Peyer's patch (tissue), 4 donors: Measurements from ENCODE around the gene SMARCD3.

ENCODE experiments used
- CTCF ChIP-seq, 6 experiments: fragments of 450-650 bp in 4 of 6; fragments of 200-600 bp in 2 of 6; sonication (generic) in 1 of 6; IDR thresholded peaks; one replicate each; pipeline ENCODE4 v1.5.1; 2017 to 2019; ENCODE audit warnings: antibody characterized with exemption in 6 of 6, mild to moderate bottlenecking in 3 of 6, moderate library complexity in 1 of 6
- POLR2A ChIP-seq, 2 donors: fragments of 450-650 bp; IDR thresholded peaks; one replicate each; pipeline ENCODE4 v1.5.1; 2017; ENCODE audit warnings: antibody characterized with exemption in 2 of 2, mild to moderate bottlenecking in 2 of 2, moderate library complexity in 2 of 2

GRCh38 chr7:151291206-151291605 lies 42.7 kb upstream of the SMARCD3 start:
- TF ChIP-seq CTCF (IDR thresholded peaks at IDR 0.05) (no peak), POLR2A (IDR thresholded peaks at IDR 0.05) (no peak)
